T-helper 17 cell (primary cell): ENCODE data around the gene COMP. TPM values are rescaled to one million over a fixed set of nuclear protein-coding genes. Genes with fewer than 3 reads are reported as not detected.

Experiments
- ATAC-seq: fragments of 150-1000 bp; cut with Tn5 transposase; 2 replicates; pipeline ENCODE4 v1.10.0; 2021; ENCODE audit warnings: mild to moderate bottlenecking, moderate library complexity
- DNase-seq, 3 donors: peaks; one replicate each; pipeline versions ENCODE4 v3.0.0 to v3.0.0-alpha.2; 2020 to 2021
- H3K9me3 ChIP-seq: one replicate; pipeline ENCODE4 v1.7.0; 2013; ENCODE audit warnings: low read length, mild to moderate bottlenecking; ENCODE audit not compliant: control insufficient read depth, poor library complexity, severe bottlenecking
- H3K27ac Mint-ChIP-seq: one replicate; pipeline ENCODE4 v1.8.0; 2022; ENCODE audit warnings: mild to moderate bottlenecking, moderate library complexity, mixed read lengths
- H3K27me3 Mint-ChIP-seq: one replicate; pipeline ENCODE4 v1.8.0; 2022; ENCODE audit warnings: mixed read lengths
- H3K36me3 Mint-ChIP-seq: one replicate; pipeline ENCODE4 v1.8.0; 2022; ENCODE audit warnings: low read depth, mixed read lengths
- H3K4me1 Mint-ChIP-seq: one replicate; pipeline ENCODE4 v1.8.0; 2022; ENCODE audit warnings: mild to moderate bottlenecking, mixed read lengths
- H3K4me3 Mint-ChIP-seq: one replicate; pipeline ENCODE4 v1.8.0; 2022; ENCODE audit warnings: mild to moderate bottlenecking, moderate library complexity, mixed read lengths
- total RNA-seq, 4 donors: library from RNA in 2 of 4; stranded (reverse) in 2 of 4; gene quantifications; one replicate each; pipeline ENCODE4 v1.2.3 and lab custom pipeline; 2022 to 2026

Gene COMP
- total RNA-seq, 2 donors from 2014 or later, result not detected

DNA sequence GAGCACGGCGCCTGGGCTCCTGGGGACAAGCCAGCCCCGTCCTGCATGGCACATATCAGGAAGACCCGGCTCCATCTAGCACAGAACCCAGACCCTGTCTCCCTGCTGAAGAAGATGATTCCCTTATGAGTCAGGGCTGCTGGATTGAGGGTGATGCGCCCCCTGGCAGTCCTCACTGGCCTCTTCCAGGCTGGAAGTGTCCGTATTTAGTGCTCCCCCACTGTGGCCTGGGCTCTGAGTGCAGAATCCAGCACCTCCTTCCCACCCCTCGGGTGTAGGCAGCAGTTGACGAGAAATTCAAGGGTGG, 14.9 kb downstream of the COMP start:
- H3K4me3 Mint-ChIP-seq, result no peak overlapping the region
- no peaks in the 10 kb centered on the region for H3K36me3 Mint-ChIP-seq
- ATAC-seq (no peak), DNase-seq (no peak)
- H3K9me3 ChIP-seq, result no peaks in the 10 kb centered on the region
- no peak overlapping the region for H3K27ac Mint-ChIP-seq
- H3K4me1 Mint-ChIP-seq, result no peaks in the 10 kb centered on the region
- no peaks in the 10 kb centered on the region for H3K27me3 Mint-ChIP-seq

- no peaks in the 10 kb centered on the region for H3K27me3 Mint-ChIP-seq
- ATAC-seq (no peak), DNase-seq (no peak)
- no peak overlapping the region for H3K4me3 Mint-ChIP-seq
- no peak overlapping the region for H3K27ac Mint-ChIP-seq
- H3K36me3 Mint-ChIP-seq, result no peaks in the 10 kb centered on the region
- no peaks in the 10 kb centered on the region for H3K9me3 ChIP-seq
- no peaks in the 10 kb centered on the region for H3K4me1 Mint-ChIP-seq
Measured at GRCh38 chr19:18775586-18776287, 15.4 kb downstream of the COMP start.

- H3K4me1 Mint-ChIP-seq, result peaks cover 2% of the 10 kb centered on the region
- ATAC-seq, result no peak
- H3K36me3 Mint-ChIP-seq, result peaks cover 3% of the 10 kb centered on the region
- H3K4me3 Mint-ChIP-seq, result no peak overlapping the region
- H3K27me3 Mint-ChIP-seq, result no peaks in the 10 kb centered on the region
- no peak for DNase-seq
- no peak overlapping the region for H3K27ac Mint-ChIP-seq
- H3K9me3 ChIP-seq, result no peaks in the 10 kb centered on the region
Measured at GRCh38 chr19:18774782-18775444, 16.2 kb downstream of the COMP start.

- ATAC-seq (no peak), DNase-seq (no peak)
- no peaks in the 10 kb centered on the region for H3K9me3 ChIP-seq
- Mint-ChIP-seq H3K27ac (no peak overlapping the region), H3K4me3 (no peak overlapping the region), H3K4me1 (peaks cover 2% of the 10 kb centered on the region), H3K27me3 (no peaks in the 10 kb centered on the region), H3K36me3 (peaks cover 3% of the 10 kb centered on the region)
Measured at GRCh38 chr19:18774107-18774506, 17.0 kb downstream of the COMP start.

- Mint-ChIP-seq H3K27me3 (no peaks in the 10 kb centered on the region), H3K27ac (no peak overlapping the region), H3K4me3 (no peak overlapping the region), H3K4me1 (peaks cover 2% of the 10 kb centered on the region), H3K36me3 (peaks cover 3% of the 10 kb centered on the region)
- ATAC-seq (no peak), DNase-seq (no peak)
- no peaks in the 10 kb centered on the region for H3K9me3 ChIP-seq
Measured at GRCh38 chr19:18773682-18774081, 17.4 kb downstream of the COMP start.

- peaks cover 3% of the 10 kb centered on the region for H3K36me3 Mint-ChIP-seq
- H3K4me1 Mint-ChIP-seq, result peaks cover 2% of the 10 kb centered on the region
- DNase-seq (no peak), ATAC-seq (no peak)
- no peaks in the 10 kb centered on the region for H3K9me3 ChIP-seq
- H3K27ac Mint-ChIP-seq, result no peak overlapping the region
- no peak overlapping the region for H3K4me3 Mint-ChIP-seq
- no peaks in the 10 kb centered on the region for H3K27me3 Mint-ChIP-seq
Measured at GRCh38 chr19:18772620-18773587, 18.2 kb downstream of the COMP start.

DNA sequence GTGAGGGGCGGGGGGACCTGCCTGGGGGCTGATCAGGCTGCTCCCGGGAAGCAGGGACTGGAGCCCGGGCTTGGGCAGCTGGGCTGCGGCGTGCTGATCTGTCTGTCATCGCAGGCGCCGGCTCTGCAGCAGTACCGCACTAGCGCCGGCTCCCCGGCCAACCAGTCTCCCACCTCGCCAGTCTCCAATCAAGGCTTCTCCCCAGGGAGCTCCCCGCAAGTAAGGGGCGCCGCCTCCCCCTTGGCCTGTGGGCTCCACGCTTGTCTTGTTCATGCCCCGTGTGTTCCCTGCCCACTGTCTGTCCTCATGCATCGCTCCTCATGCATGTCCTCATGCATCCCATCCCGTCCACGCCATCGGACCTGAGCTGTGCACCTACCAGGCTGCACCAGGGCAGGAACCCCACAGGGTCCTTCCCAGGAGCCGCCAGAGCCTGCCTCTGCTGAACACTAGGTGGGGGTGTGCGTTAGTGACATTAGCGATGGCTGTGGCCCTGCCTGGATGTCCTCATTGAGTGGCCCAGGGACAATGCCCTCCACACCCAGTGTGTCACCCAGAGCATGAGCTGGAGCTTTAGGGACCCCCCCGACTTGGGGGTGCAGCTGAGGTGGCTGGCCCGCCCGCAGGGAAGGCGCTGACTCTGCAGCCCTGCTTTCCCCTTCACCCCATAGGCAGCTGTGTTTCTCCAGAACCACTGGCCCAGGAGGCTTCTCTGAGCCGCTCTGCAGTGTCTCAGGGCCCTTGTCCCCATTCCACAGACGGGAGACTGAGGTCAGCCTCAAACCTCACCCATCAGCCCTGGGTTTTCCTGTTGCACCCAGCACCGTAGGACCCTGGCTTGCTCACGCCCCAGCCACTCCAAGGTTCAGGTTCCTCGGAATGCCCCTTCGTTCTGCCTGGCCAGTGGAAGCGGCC, 19.5 kb downstream of the COMP start:
- ATAC-seq, result no peak
- Mint-ChIP-seq H3K4me3 (no peak overlapping the region), H3K27ac (no peak overlapping the region)

DNA sequence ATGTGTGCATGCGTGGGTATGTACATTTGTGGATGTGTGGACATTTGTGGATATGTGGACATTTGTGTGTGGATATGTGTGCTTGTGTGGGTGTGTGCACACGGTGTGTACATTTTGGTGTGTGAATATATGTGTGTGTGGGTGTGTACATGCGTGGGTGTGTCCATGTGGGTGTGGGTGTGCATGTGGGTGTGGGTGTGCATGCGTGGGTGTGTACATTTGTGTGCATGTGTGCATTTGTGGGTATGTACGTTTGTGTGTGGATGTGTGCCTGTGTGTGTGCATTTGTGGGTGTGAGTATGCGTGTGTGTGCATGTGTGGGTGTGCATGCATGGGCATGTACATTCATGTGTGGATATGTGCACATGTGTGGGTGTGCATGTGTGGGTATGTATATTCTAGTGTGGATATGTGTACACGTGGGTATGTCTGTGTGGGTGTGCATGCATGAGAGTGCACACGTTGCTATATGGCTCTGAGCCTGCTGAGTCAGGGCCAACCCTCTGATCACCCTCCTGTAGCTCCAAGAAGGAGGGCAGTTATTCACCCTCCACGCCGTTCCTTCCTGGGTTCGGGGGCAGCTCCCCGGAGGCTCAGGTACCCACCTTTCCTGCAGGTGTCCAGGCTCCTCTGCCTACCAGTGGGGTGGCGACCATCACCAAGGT, 20.3 kb downstream of the COMP start:
- Mint-ChIP-seq H3K4me3 (no peak overlapping the region), H3K36me3 (peaks cover 3% of the 10 kb centered on the region), H3K4me1 (peaks cover 2% of the 10 kb centered on the region), H3K27ac (no peak overlapping the region), H3K27me3 (no peaks in the 10 kb centered on the region)
- no peak for ATAC-seq
- DNase-seq, result no peak
- H3K9me3 ChIP-seq, result no peaks in the 10 kb centered on the region

More for the DNA sequence above, 19.5 kb downstream of the COMP start:
- Mint-ChIP-seq H3K27me3 (no peaks in the 10 kb centered on the region), H3K36me3 (peaks cover 3% of the 10 kb centered on the region), H3K4me1 (peaks cover 2% of the 10 kb centered on the region)
- no peak for DNase-seq
- no peaks in the 10 kb centered on the region for H3K9me3 ChIP-seq

DNA sequence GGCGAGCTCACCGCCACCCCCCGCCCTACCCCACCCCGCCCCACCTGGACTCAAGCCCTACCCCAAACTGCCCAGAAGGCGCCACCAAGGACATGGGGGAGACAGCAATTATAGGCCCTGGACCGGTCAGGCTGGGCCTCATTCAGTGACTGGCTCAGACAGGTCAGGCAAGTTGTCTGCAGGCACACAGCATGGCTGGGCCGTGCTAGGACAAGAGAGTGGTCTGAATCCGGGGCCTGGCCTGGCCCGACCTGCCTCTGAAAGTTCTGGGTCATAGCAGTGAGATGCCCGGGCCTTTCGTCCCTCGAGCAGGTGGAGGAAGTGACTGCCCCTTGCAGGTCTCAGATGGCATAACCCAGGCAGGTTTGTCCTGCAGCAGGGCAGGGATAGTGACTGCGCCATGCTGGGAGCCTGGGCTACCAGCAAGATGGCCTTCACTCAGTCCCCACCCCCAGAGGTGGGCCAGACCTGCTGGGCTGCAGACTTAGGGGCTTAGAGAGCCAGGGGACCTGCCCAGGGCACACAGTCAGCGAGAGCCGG, 21.0 kb downstream of the COMP start:
- ATAC-seq, result no peak

GRCh38 chr19:18768997-18769891, 21.9 kb downstream of the COMP start:
- Mint-ChIP-seq H3K27ac (no peak overlapping the region), H3K4me3 (no peak overlapping the region), H3K4me1 (peaks cover 2% of the 10 kb centered on the region), H3K36me3 (peaks cover 3% of the 10 kb centered on the region), H3K27me3 (no peaks in the 10 kb centered on the region)
- H3K9me3 ChIP-seq, result no peaks in the 10 kb centered on the region
- DNase-seq, result no peak
- no peak for ATAC-seq

More for the DNA sequence above, 21.0 kb downstream of the COMP start:
- no peak for DNase-seq
- peaks cover 3% of the 10 kb centered on the region for H3K36me3 Mint-ChIP-seq
- H3K27me3 Mint-ChIP-seq, result no peaks in the 10 kb centered on the region
- no peaks in the 10 kb centered on the region for H3K9me3 ChIP-seq
- no peak overlapping the region for H3K27ac Mint-ChIP-seq
- H3K4me3 Mint-ChIP-seq, result no peak overlapping the region
- peaks cover 2% of the 10 kb centered on the region for H3K4me1 Mint-ChIP-seq

GRCh38 chr19:18768046-18768771, 22.9 kb downstream of the COMP start:
- Mint-ChIP-seq H3K4me3 (no peak overlapping the region), H3K4me1 (peaks cover 2% of the 10 kb centered on the region), H3K27me3 (no peaks in the 10 kb centered on the region), H3K27ac (no peak overlapping the region), H3K36me3 (peaks cover 3% of the 10 kb centered on the region)
- no peak for ATAC-seq
- H3K9me3 ChIP-seq, result no peaks in the 10 kb centered on the region
- DNase-seq, result no peak
